Skeletal muscle satellite cell (primary cell): ENCODE measurements around the gene MAD1L1.
A peak's percentile ranks its signal among the peaks of the same experiment; 100 is the strongest.

Source experiments
- H3K27me3 ChIP-seq: 2 replicates; pipeline ENCODE4 v1.7.0; 2013; ENCODE audit warnings: low read length; ENCODE audit not compliant: control insufficient read depth, insufficient read depth
- H3K36me3 ChIP-seq: 2 replicates; pipeline ENCODE4 v1.7.0; 2013; ENCODE audit warnings: mild to moderate bottlenecking, control low read depth, low read length; ENCODE audit not compliant: insufficient read depth
- H3K4me1 ChIP-seq: 2 replicates; pipeline ENCODE4 v1.7.0; 2013; ENCODE audit warnings: low read length; ENCODE audit not compliant: control insufficient read depth, insufficient read depth
- H3K4me2 ChIP-seq: 2 replicates; pipeline ENCODE4 v1.7.0; 2013; ENCODE audit warnings: mild to moderate bottlenecking, low read length
- H3K4me3 ChIP-seq: 2 replicates; pipeline ENCODE4 v1.7.0; 2013; ENCODE audit warnings: low read length
- H3K9ac ChIP-seq: 2 replicates; pipeline ENCODE4 v1.7.0; 2013; ENCODE audit warnings: mild to moderate bottlenecking, low read depth, low read length, moderate library complexity
- H3K9me3 ChIP-seq: replicated peaks from 2 replicates; pipeline ENCODE4 v1.7.0; 2013; ENCODE audit warnings: mild to moderate bottlenecking, control low read depth, low read length

The MAD1L1 gene

GRCh38 chr7:2122651-2123050 is 110.1 kb downstream of the MAD1L1 start:
- no peaks in the 10 kb centered on the region for H3K27me3 ChIP-seq
- no peaks in the 10 kb centered on the region for H3K9me3 ChIP-seq
- peaks cover 4% of the 10 kb centered on the region for H3K36me3 ChIP-seq
- H3K4me1 ChIP-seq = no peaks in the 10 kb centered on the region
- H3K4me2 ChIP-seq = no peak overlapping the region
- no peak overlapping the region for H3K4me3 ChIP-seq
- no peak overlapping the region for H3K9ac ChIP-seq

GRCh38 chr7:2120841-2121830 is 111.6 kb downstream of the MAD1L1 start:
- Histone ChIP-seq H3K4me1 (peaks cover 14% of the 10 kb centered on the region), H3K27me3 (no peaks in the 10 kb centered on the region), H3K9ac (no peak overlapping the region), H3K4me3 (no peak overlapping the region), H3K36me3 (peaks cover 4% of the 10 kb centered on the region), H3K4me2 (no peak overlapping the region), H3K9me3 (no peaks in the 10 kb centered on the region)

GRCh38 chr7:2120251-2120660 is 112.5 kb downstream of the MAD1L1 start:
- Histone ChIP-seq H3K9ac (no peak overlapping the region), H3K4me3 (no peak overlapping the region), H3K4me1 (peaks cover 23% of the 10 kb centered on the region), H3K4me2 (no peak overlapping the region), H3K9me3 (no peaks in the 10 kb centered on the region), H3K36me3 (peaks cover 2% of the 10 kb centered on the region), H3K27me3 (no peaks in the 10 kb centered on the region)

GRCh38 chr7:2118630-2119190 is 114.0 kb downstream of the MAD1L1 start:
- peaks cover 38% of the 10 kb centered on the region for H3K4me1 ChIP-seq
- H3K9ac ChIP-seq = no peak overlapping the region
- no peak overlapping the region for H3K4me3 ChIP-seq
- H3K9me3 ChIP-seq = no peaks in the 10 kb centered on the region
- no peak overlapping the region for H3K4me2 ChIP-seq
- no peaks in the 10 kb centered on the region for H3K36me3 ChIP-seq
- no peaks in the 10 kb centered on the region for H3K27me3 ChIP-seq

- H3K27me3 ChIP-seq = no peaks in the 10 kb centered on the region
- H3K4me1 ChIP-seq = peaks cover 41% of the 10 kb centered on the region
- H3K4me3 ChIP-seq = no peak overlapping the region
- no peak overlapping the region for H3K9ac ChIP-seq
- no peaks in the 10 kb centered on the region for H3K36me3 ChIP-seq
- H3K9me3 ChIP-seq = no peaks in the 10 kb centered on the region
- H3K4me2 ChIP-seq = no peak overlapping the region
Measured at GRCh38 chr7:2118056-2118455, 114.7 kb downstream of the MAD1L1 start.

GRCh38 chr7:2117646-2118045 is 115.1 kb downstream of the MAD1L1 start:
- no peaks in the 10 kb centered on the region for H3K36me3 ChIP-seq
- no peak overlapping the region for H3K4me3 ChIP-seq
- no peaks in the 10 kb centered on the region for H3K27me3 ChIP-seq
- H3K9ac ChIP-seq = no peak overlapping the region
- H3K4me1 ChIP-seq = peaks cover 41% of the 10 kb centered on the region
- no peak overlapping the region for H3K4me2 ChIP-seq
- no peaks in the 10 kb centered on the region for H3K9me3 ChIP-seq

GRCh38 chr7:2116989-2117591 is 115.7 kb downstream of the MAD1L1 start:
- no peaks in the 10 kb centered on the region for H3K27me3 ChIP-seq
- H3K4me3 ChIP-seq = no peak overlapping the region
- no peaks in the 10 kb centered on the region for H3K36me3 ChIP-seq
- peak overlapping the region; percentile 75 for H3K4me2 ChIP-seq
- peaks cover 41% of the 10 kb centered on the region for H3K4me1 ChIP-seq
- no peak overlapping the region for H3K9ac ChIP-seq
- no peaks in the 10 kb centered on the region for H3K9me3 ChIP-seq

- Histone ChIP-seq H3K36me3 (no peaks in the 10 kb centered on the region), H3K4me1 (peaks cover 41% of the 10 kb centered on the region), H3K4me2 (peak overlapping the region; percentile 75), H3K9ac (no peak overlapping the region), H3K9me3 (no peaks in the 10 kb centered on the region), H3K4me3 (peak overlapping the region; percentile 28), H3K27me3 (no peaks in the 10 kb centered on the region)
Measured at GRCh38 chr7:2116448-2116810, 116.3 kb downstream of the MAD1L1 start.

GRCh38 chr7:2115760-2116447 is 116.8 kb downstream of the MAD1L1 start:
- no peaks in the 10 kb centered on the region for H3K36me3 ChIP-seq
- peak overlapping the region; percentile 72 for H3K9ac ChIP-seq
- H3K4me3 ChIP-seq = peak overlapping the region; percentile 61
- H3K9me3 ChIP-seq = no peaks in the 10 kb centered on the region
- no peaks in the 10 kb centered on the region for H3K27me3 ChIP-seq
- H3K4me2 ChIP-seq = peak overlapping the region; percentile 75
- peaks cover 46% of the 10 kb centered on the region for H3K4me1 ChIP-seq

GRCh38 chr7:2114926-2115759 is 117.6 kb downstream of the MAD1L1 start:
- Histone ChIP-seq H3K9me3 (no peaks in the 10 kb centered on the region), H3K4me2 (peak overlapping the region; percentile 75), H3K36me3 (no peaks in the 10 kb centered on the region), H3K9ac (peak overlapping the region; percentile 72), H3K27me3 (no peaks in the 10 kb centered on the region), H3K4me1 (peaks cover 52% of the 10 kb centered on the region), H3K4me3 (peak overlapping the region; percentile 61)
